ENCODE results near the gene PLXNC1.

Gene PLXNC1

DNA sequence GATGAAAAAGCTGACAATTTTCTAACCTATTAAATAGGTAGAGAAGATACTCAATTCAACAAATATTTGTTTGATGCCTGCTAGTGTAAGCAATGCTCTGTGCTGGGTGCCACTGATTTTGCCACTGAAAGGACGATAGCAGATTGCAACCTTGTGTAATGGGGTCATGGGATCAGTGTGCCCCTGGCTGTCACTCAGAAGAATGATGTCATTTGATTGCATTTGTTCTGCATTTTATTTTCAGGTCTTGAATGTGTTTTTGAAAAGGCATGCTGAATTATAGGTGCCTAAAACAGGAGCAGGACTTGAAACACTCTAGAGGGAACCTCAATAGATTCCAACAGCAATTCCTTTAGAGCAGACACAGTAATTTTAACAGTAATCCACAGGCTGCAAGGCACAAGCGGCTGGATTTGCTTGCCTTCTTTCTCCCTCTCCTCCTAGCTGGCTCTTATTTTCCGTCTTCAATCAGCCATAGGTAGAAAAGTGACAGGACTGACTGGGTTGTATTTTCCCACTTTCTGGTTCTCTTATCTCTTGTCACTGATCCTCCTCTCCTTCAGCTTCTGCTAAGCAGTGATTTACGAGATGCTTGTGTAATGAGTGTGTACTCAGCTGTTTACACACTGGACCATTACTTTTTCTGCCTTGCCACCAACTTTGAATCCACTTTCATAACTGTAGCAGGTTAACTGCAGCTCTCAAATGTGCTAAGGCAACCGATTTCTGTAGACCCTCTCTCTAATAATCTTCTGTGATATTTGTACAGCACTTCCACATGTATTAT, 4.1 kb downstream of the PLXNC1 start:
- Histone ChIP-seq H3F3A (ENCODE audit: insufficient read depth, low read length) (no peaks in the 10 kb centered on the region), H3K27me3 (ENCODE audit: insufficient read depth, low read length) (peaks cover 8% of the 10 kb centered on the region), H3K4me2 (ENCODE audit: low read length) (no peak overlapping the region), H3K4me3 (ENCODE audit: low read depth, low read length, poor library complexity, severe bottlenecking) (no peak overlapping the region), H3K9ac (ENCODE audit: low read length) (no peak overlapping the region), H4K20me1 (ENCODE audit: insufficient read depth, low read length) (no peaks in the 10 kb centered on the region), H3K27ac (ENCODE audit: low read depth, low read length, poor library complexity, severe bottlenecking) (no peak overlapping the region), H3K9me2 (ENCODE audit: low read depth, low read length) (no peaks in the 10 kb centered on the region), H3K36me3 (ENCODE audit: insufficient read depth, low read length) (no peaks in the 10 kb centered on the region), H3K4me1 (ENCODE audit: insufficient read depth, low read length, severe bottlenecking) (peaks cover 30% of the 10 kb centered on the region), H3K9me3 (ENCODE audit: low read length) (no peaks in the 10 kb centered on the region), H2AFZ (ENCODE audit: low read length) (no peak overlapping the region), H3K79me2 (ENCODE audit: insufficient read depth, low read length) (no peaks in the 10 kb centered on the region)
- TF ChIP-seq, protein P1, sequence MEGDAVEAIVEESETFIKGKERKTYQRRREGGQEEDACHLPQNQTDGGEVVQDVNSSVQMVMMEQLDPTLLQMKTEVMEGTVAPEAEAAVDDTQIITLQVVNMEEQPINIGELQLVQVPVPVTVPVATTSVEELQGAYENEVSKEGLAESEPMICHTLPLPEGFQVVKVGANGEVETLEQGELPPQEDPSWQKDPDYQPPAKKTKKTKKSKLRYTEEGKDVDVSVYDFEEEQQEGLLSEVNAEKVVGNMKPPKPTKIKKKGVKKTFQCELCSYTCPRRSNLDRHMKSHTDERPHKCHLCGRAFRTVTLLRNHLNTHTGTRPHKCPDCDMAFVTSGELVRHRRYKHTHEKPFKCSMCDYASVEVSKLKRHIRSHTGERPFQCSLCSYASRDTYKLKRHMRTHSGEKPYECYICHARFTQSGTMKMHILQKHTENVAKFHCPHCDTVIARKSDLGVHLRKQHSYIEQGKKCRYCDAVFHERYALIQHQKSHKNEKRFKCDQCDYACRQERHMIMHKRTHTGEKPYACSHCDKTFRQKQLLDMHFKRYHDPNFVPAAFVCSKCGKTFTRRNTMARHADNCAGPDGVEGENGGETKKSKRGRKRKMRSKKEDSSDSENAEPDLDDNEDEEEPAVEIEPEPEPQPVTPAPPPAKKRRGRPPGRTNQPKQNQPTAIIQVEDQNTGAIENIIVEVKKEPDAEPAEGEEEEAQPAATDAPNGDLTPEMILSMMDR (IDR thresholded peaks at IDR 0.05; ENCODE audit: low read length), result no peak
- TF ChIP-seq EZH2 (IDR thresholded peaks at IDR 0.05; ENCODE audit: borderline replicate concordance, low read length), result no peak

DNA sequence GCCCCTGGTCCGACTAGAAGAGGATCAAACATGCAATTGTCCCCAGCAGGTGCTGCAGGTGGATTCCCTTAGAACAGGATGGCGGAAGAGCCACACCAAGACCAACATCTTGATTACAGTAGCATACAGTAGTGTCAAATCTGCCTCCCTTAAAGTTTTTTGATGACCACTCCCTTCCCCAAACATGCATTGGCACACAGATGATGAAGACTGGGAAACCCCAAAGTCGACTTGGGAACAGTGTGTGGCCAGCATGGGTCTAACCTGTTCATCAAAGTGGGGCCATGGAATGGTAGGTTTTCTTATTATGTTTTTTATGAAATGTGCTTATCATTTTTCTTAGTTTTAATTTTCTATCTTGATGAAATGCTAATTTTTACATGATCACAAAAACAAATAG, 8.8 kb downstream of the PLXNC1 start:
- Histone ChIP-seq H3K36me3 (ENCODE audit: insufficient read depth, low read length) (no peaks in the 10 kb centered on the region), H3K79me2 (ENCODE audit: insufficient read depth, low read length) (no peaks in the 10 kb centered on the region), H3F3A (ENCODE audit: insufficient read depth, low read length) (no peaks in the 10 kb centered on the region), H4K20me1 (ENCODE audit: insufficient read depth, low read length) (no peaks in the 10 kb centered on the region), H3K4me3 (ENCODE audit: low read depth, low read length, poor library complexity, severe bottlenecking) (no peak overlapping the region), H3K27me3 (ENCODE audit: insufficient read depth, low read length) (no peaks in the 10 kb centered on the region), H3K9ac (ENCODE audit: low read length) (no peak overlapping the region), H2AFZ (ENCODE audit: low read length) (no peak overlapping the region), H3K9me3 (ENCODE audit: low read length) (no peaks in the 10 kb centered on the region), H3K4me2 (ENCODE audit: low read length) (no peak overlapping the region), H3K4me1 (ENCODE audit: insufficient read depth, low read length, severe bottlenecking) (peaks cover 21% of the 10 kb centered on the region), H3K9me2 (ENCODE audit: low read depth, low read length) (no peaks in the 10 kb centered on the region), H3K27ac (ENCODE audit: low read depth, low read length, poor library complexity, severe bottlenecking) (peak overlapping the region; percentile 48)
- TF ChIP-seq EZH2 (IDR thresholded peaks at IDR 0.05; ENCODE audit: borderline replicate concordance, low read length), result no peak
- TF ChIP-seq, protein P1 (IDR thresholded peaks at IDR 0.05; ENCODE audit: low read length), result no peak

- H3K4me3 ChIP-seq (ENCODE audit: low read depth, low read length, poor library complexity, severe bottlenecking), result peak overlapping the region; percentile 6
- H3K4me2 ChIP-seq (ENCODE audit: low read length), result peak overlapping the region; percentile 36
- H4K20me1 ChIP-seq (ENCODE audit: insufficient read depth, low read length), result no peaks in the 10 kb centered on the region
- peaks cover 21% of the 10 kb centered on the region for H3K4me1 ChIP-seq (ENCODE audit: insufficient read depth, low read length, severe bottlenecking)
- TF ChIP-seq, protein P1 (IDR thresholded peaks at IDR 0.05; ENCODE audit: low read length), result no peak
- no peak for TF ChIP-seq EZH2 (IDR thresholded peaks at IDR 0.05; ENCODE audit: borderline replicate concordance, low read length)
- H3K27ac ChIP-seq (ENCODE audit: low read depth, low read length, poor library complexity, severe bottlenecking), result peak overlapping the region; percentile 48
- no peak overlapping the region for H2AFZ ChIP-seq (ENCODE audit: low read length)
- no peaks in the 10 kb centered on the region for H3K36me3 ChIP-seq (ENCODE audit: insufficient read depth, low read length)
- no peaks in the 10 kb centered on the region for H3F3A ChIP-seq (ENCODE audit: insufficient read depth, low read length)
- H3K9me3 ChIP-seq (ENCODE audit: low read length), result no peaks in the 10 kb centered on the region
- H3K79me2 ChIP-seq (ENCODE audit: insufficient read depth, low read length), result no peaks in the 10 kb centered on the region
- H3K9me2 ChIP-seq (ENCODE audit: low read depth, low read length), result no peaks in the 10 kb centered on the region
- no peak overlapping the region; the same call in 1 of the 2 replicates for H3K9ac ChIP-seq (ENCODE audit: low read length)
- H3K27me3 ChIP-seq (ENCODE audit: insufficient read depth, low read length), result no peaks in the 10 kb centered on the region
Measured at GRCh38 chr12:94157981-94158411, 9.6 kb downstream of the PLXNC1 start.

Data from OCI-LY1 (cell line).